Spleen (tissue), 11 donors: ENCODE data around the gene TPST2. TPM values are rescaled to one million over a fixed set of nuclear protein-coding genes. Genes with fewer than 3 reads are reported as not detected.

Experiments
- DNase-seq: peaks from one replicate; pipeline ENCODE4 v3.0.0-alpha.2; 2020
- H3K27ac ChIP-seq, 8 donors: fragments of 200-600 bp; sonication (generic) in 7 of 8; 1 replicate in 4 of 8; 2 replicates in 4 of 8; pipeline versions ENCODE4 v1.5.0 to v1.8.0; 2016 to 2021; ENCODE audit warnings: inconsistent platforms in 4 of 8, mild to moderate bottlenecking in 4 of 8, moderate library complexity in 1 of 8
- H3K27me3 ChIP-seq, 7 donors: fragments of 200-600 bp; sonication (generic) in 6 of 7; replicated peaks in 1 of 7; 1 replicate in 4 of 7; 2 replicates in 3 of 7; pipeline versions ENCODE4 v1.5.0 to v1.8.0; 2016 to 2021; ENCODE audit warnings: inconsistent platforms in 3 of 7, mild to moderate bottlenecking in 1 of 7
- H3K36me3 ChIP-seq, 6 donors: fragments of 200-600 bp; sonication (generic) in 5 of 6; 1 replicate in 4 of 6; 2 replicates in 2 of 6; pipeline versions ENCODE4 v1.5.0 to v1.8.0; 2016 to 2021; ENCODE audit warnings: inconsistent platforms in 2 of 6
- H3K4me1 ChIP-seq, 6 donors: fragments of 200-600 bp; sonication (generic) in 5 of 6; 1 replicate in 3 of 6; 2 replicates in 3 of 6; pipeline versions ENCODE4 v1.5.0 to v1.8.0; 2016 to 2021; ENCODE audit warnings: inconsistent platforms in 3 of 6
- H3K4me3 ChIP-seq, 8 donors: fragments of 200-600 bp; sonication (generic) in 7 of 8; 1 replicate in 4 of 8; 2 replicates in 4 of 8; pipeline versions ENCODE4 v1.5.0 to v1.8.0; 2016 to 2021; ENCODE audit warnings: inconsistent platforms in 4 of 8, mild to moderate bottlenecking in 4 of 8, moderate library complexity in 2 of 8
- H3K9me3 ChIP-seq, 8 donors: fragments of 200-600 bp; sonication (generic) in 7 of 8; 1 replicate in 4 of 8; 2 replicates in 4 of 8; pipeline versions ENCODE4 v1.5.0 to v1.8.0; 2016 to 2021; ENCODE audit warnings: inconsistent platforms in 4 of 8
- CTCF ChIP-seq, 11 experiments: fragments of 200-600 bp in 7 of 11; fragments of 450-650 bp in 4 of 11; sonication (generic) in 4 of 11; IDR thresholded peaks in 8 of 11; conservative IDR thresholded peaks in 3 of 11; 1 replicate in 7 of 11; 2 replicates in 4 of 11; pipeline versions ENCODE4 v1.4.0 to v1.8.0; 2016 to 2021; ENCODE audit warnings: antibody characterized with exemption in 11 of 11, inconsistent platforms in 4 of 11, mild to moderate bottlenecking in 1 of 11
- POLR2A ChIP-seq, 3 donors: fragments of 450-650 bp; IDR thresholded peaks; one replicate each; pipeline ENCODE4 v1.5.1; 2017; ENCODE audit warnings: antibody characterized with exemption in 3 of 3, mild to moderate bottlenecking in 1 of 3
- POLR2AphosphoS5 ChIP-seq, 3 donors: sonication (generic); formaldehyde crosslinking; IDR thresholded peaks; one replicate each; pipeline ENCODE4 v1.5.1; 2017; ENCODE audit warnings: antibody characterized with exemption in 3 of 3
- WGBS, 5 donors: extraction: QIAGEN DNeasy Blood & Tissue Kit in 3 of 5; methylation state at CpG; one replicate each; pipeline versions ENCODE4 v1.1.5 to v1.1.7; 2013 to 2018; 5-methylcytosine and 5-hydroxymethylcytosine counted together
- intact Hi-C: fragments of 100-400 bp; cut with DNase I; formaldehyde crosslinking; loops from one replicate; pipeline ENCODE4 v1.15.0; 2023; ENCODE audit warnings: low total_unique reads
- polyA plus RNA-seq, 3 donors: library from polyadenylated mRNA; stranded (reverse); fragments of 200-250 nt; gene quantifications; one replicate each; pipeline ENCODE4 v1.2.1, GENCODE V29; 2013
- total RNA-seq, 7 donors: library from RNA; depleted of rRNA in 3 of 7; stranded (reverse); fragments of >200 nt in 3 of 7; fragmentation: NEBNext Ultra II Directional in 4 of 7; extraction: Animal tissue kit (Norgen Biotek cat#: 25700) in 4 of 7; gene quantifications; one replicate each; pipeline versions ENCODE4 v1.1.0 to v1.2.1, GENCODE V29; 2016 to 2021
- donor health status: healthy with polysubstance abuse.
- donor health status: DM: no; HTN: no; CAD: no; lungs with moderate emphysema.
- donor health status: DM: no; HTN: no; CAD: no.
- donor health status: Bipolar disorder and iron deficiency.
- donor health status: healthy.
- donor health status: DM: no; HTN: no; CAD: no.
- donor health status: DM: yes; HTN: yes; CAD: no.

TPST2 gene
- total and polyA plus RNA-seq, 10 donors, result 14.6 to 119 (median 54.3) TPM

GRCh38 chr22:26574001-26574723 is 15.8 kb downstream of the TPST2 start:
- WGBS, 5 donors, result 78 to 81% (median 79%) methylated on average over 7 of the region's 7 CpGs
- Histone ChIP-seq H3K27ac (peak overlapping the region in 7 of 8 donors; percentile 68 to 88 (median 81)), H3K4me1 (peaks cover 12 to 100% (median 72%) of the 10 kb centered on the region in 6 donors)

GRCh38 chr22:26573026-26573662 is 16.8 kb downstream of the TPST2 start:
- H3K27ac ChIP-seq, result peak overlapping the region in 7 of 8 donors; percentile 68 to 88 (median 81)
- WGBS, 5 donors, result 21 to 52% (median 31%) methylated on average over 10 of the region's 10 CpGs
- peaks cover 0 to 15% (median 2%) of the 10 kb centered on the region in 6 donors for H3K36me3 ChIP-seq
- H3K4me3 ChIP-seq, result peak overlapping the region in 1 of 8 donors; percentile 25
- intact Hi-C loops, result no loop called here
- peaks cover 11 to 100% (median 70%) of the 10 kb centered on the region in 6 donors for H3K4me1 ChIP-seq
- no peaks in the 10 kb centered on the region for H3K27me3 ChIP-seq
- DNase-seq, result peak; percentile 91
- H3K9me3 ChIP-seq, result no peaks in the 10 kb centered on the region
- TF ChIP-seq CTCF (IDR thresholded peaks at IDR 0.05 in 8 of 11, conservative IDR thresholded peaks at IDR 0.05 in 3 of 11), result no peak
- TF ChIP-seq POLR2AphosphoS5 (IDR thresholded peaks at IDR 0.05), result peak; percentile 29 to 64 (median 44)

More at GRCh38 chr22:26574001-26574723, 15.8 kb downstream of the TPST2 start:
- no peak for TF ChIP-seq CTCF (IDR thresholded peaks at IDR 0.05 in 8 of 11, conservative IDR thresholded peaks at IDR 0.05 in 3 of 11)
- TF ChIP-seq POLR2AphosphoS5 (IDR thresholded peaks at IDR 0.05), result no peak
- TF ChIP-seq POLR2A (IDR thresholded peaks at IDR 0.05), result no peak
- intact Hi-C loops, result no loop called here
- DNase-seq, result peak; percentile 20
- H3K4me3 ChIP-seq, result peak overlapping the region in 1 of 8 donors; percentile 25
- H3K27me3 ChIP-seq, result no peaks in the 10 kb centered on the region
- H3K36me3 ChIP-seq, result peaks cover 0 to 15% (median 2%) of the 10 kb centered on the region in 6 donors
- H3K9me3 ChIP-seq, result no peaks in the 10 kb centered on the region

GRCh38 chr22:26570864-26571525 is 18.9 kb downstream of the TPST2 start:
- TF ChIP-seq CTCF (IDR thresholded peaks at IDR 0.05 in 8 of 11, conservative IDR thresholded peaks at IDR 0.05 in 3 of 11) (no peak), POLR2A (IDR thresholded peaks at IDR 0.05) (no peak), POLR2AphosphoS5 (IDR thresholded peaks at IDR 0.05) (no peak)
- Histone ChIP-seq H3K27me3 (no peaks in the 10 kb centered on the region), H3K4me3 (no peak overlapping the region), H3K27ac (peak overlapping the region in 3 of 8 donors; percentile 1 to 33 (median 22)), H3K4me1 (peaks cover 13 to 100% (median 69%) of the 10 kb centered on the region in 6 donors), H3K36me3 (peaks cover 0 to 20% (median 4%) of the 10 kb centered on the region in 6 donors), H3K9me3 (no peaks in the 10 kb centered on the region)
- intact Hi-C loops, result no loop called here
- no peak for DNase-seq
- WGBS, 5 donors, result 84 to 89% (median 86%) methylated on average over 13 of the region's 13 CpGs
